Naive thymus-derived CD8-positive, alpha-beta T cell (primary cell): ENCODE measurements around the gene NEB. TPM values are rescaled to one million over a fixed set of nuclear protein-coding genes. Genes with fewer than 3 reads are reported as not detected.

Source experiments
- ATAC-seq, 2 donors: fragments of 150-1000 bp; cut with Tn5 transposase in 1 of 2; sonication (Bioruptor Pico), chemical (Tn5 transposase) in 1 of 2; 1 replicate in 1 of 2; 2 replicates in 1 of 2; pipeline ENCODE4 v1.10.0; 2021; ENCODE audit warnings: mild to moderate bottlenecking in 2 of 2, moderate library complexity in 2 of 2
- POLR2A ChIA-PET: fragments of 350-600 bp; sonication (Branson Sonifier 250); formaldehyde crosslinking; loops from one replicate; lab custom pipeline; 2021; ENCODE audit warnings: antibody characterized with exemption; lab: Charles Lee
- DNase-seq, 10 donors: peaks; one replicate each; pipeline versions ENCODE4 v3.0.0 to v3.0.0-alpha.2; 2020 to 2022
- H3K27ac Mint-ChIP-seq, 10 donors: one replicate each; pipeline ENCODE4 v1.8.0; 2020 to 2022; ENCODE audit warnings: mild to moderate bottlenecking in 10 of 10, mixed read lengths in 10 of 10, moderate library complexity in 4 of 10, inconsistent platforms in 1 of 10
- H3K27me3 Mint-ChIP-seq, 5 donors: one replicate each; pipeline ENCODE4 v1.8.0; 2021 to 2022; ENCODE audit warnings: mixed read lengths in 5 of 5
- H3K36me3 Mint-ChIP-seq, 3 donors: one replicate each; pipeline ENCODE4 v1.8.0; 2020 to 2022; ENCODE audit warnings: mixed read lengths in 3 of 3, mild to moderate bottlenecking in 2 of 3, inconsistent platforms in 1 of 3
- H3K4me1 Mint-ChIP-seq, 4 donors: one replicate each; pipeline ENCODE4 v1.8.0; 2021 to 2022; ENCODE audit warnings: mixed read lengths in 4 of 4
- H3K4me3 Mint-ChIP-seq, 10 donors: one replicate each; pipeline ENCODE4 v1.8.0; 2020 to 2022; ENCODE audit warnings: mild to moderate bottlenecking in 10 of 10, mixed read lengths in 10 of 10, moderate library complexity in 6 of 10, inconsistent platforms in 1 of 10
- H3K9me3 Mint-ChIP-seq, 9 donors: one replicate each; pipeline ENCODE4 v1.8.0; 2020 to 2022; ENCODE audit warnings: mixed read lengths in 9 of 9, mild to moderate bottlenecking in 3 of 9, inconsistent platforms in 1 of 9, moderate library complexity in 1 of 9
- polyA plus RNA-seq, 3 donors: library from polyadenylated mRNA; unstranded; fragments of 300-500 nt; fragmentation: Illumina TruSeq; gene quantifications; one replicate each; pipeline ENCODE4 v1.2.3, GENCODE V29; 2021
- total RNA-seq, 8 experiments: library from RNA in 2 of 8; stranded (reverse) in 2 of 8; gene quantifications; one replicate each; pipeline ENCODE4 v1.2.3 and lab custom pipeline; 2021 to 2026

The NEB gene
- total and polyA plus RNA-seq, 5 experiments from 2014 or later, result 0.48 to 1.7 (median 1.1) TPM; not detected in 2

DNA sequence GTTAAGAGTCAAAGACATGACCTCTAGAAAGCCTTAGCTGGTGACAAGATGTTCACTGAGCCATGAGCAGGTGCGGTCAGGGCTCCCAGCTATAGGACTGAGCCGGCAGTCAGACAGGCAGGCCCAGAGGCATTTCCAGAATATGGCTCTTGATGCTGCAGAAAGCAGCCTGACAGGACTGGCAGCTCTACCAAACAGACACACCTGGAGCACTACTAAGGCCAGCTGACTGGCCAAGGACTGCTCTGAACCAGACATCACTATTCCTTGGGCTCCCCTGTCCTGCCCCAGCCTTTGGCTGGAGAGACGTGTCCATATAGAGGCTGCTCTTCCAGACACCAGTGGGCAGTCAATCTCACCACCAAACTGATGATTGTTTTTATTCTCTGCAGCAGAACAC lies 225.8 kb downstream of the NEB start:
- no peak for ATAC-seq
- Mint-ChIP-seq H3K4me1 (no peaks in the 10 kb centered on the region), H3K4me3 (no peak overlapping the region), H3K27me3 (no peaks in the 10 kb centered on the region), H3K9me3 (no peaks in the 10 kb centered on the region), H3K27ac (no peak overlapping the region), H3K36me3 (peaks cover 0 to 18% (median 16%) of the 10 kb centered on the region in 3 donors)
- POLR2A ChIA-PET, result no interaction called here
- no peak for DNase-seq

- peaks cover 0 to 12% (median 10%) of the 10 kb centered on the region in 3 donors for H3K36me3 Mint-ChIP-seq
- no peak for DNase-seq
- H3K27ac Mint-ChIP-seq, result no peak overlapping the region
- H3K4me1 Mint-ChIP-seq, result no peaks in the 10 kb centered on the region
- no peak for ATAC-seq
- POLR2A ChIA-PET, result no interaction called here
- H3K27me3 Mint-ChIP-seq, result no peaks in the 10 kb centered on the region
- H3K9me3 Mint-ChIP-seq, result no peaks in the 10 kb centered on the region
- no peak overlapping the region for H3K4me3 Mint-ChIP-seq
Observed at GRCh38 chr2:151506170-151506569, 228.1 kb downstream of the NEB start.

DNA sequence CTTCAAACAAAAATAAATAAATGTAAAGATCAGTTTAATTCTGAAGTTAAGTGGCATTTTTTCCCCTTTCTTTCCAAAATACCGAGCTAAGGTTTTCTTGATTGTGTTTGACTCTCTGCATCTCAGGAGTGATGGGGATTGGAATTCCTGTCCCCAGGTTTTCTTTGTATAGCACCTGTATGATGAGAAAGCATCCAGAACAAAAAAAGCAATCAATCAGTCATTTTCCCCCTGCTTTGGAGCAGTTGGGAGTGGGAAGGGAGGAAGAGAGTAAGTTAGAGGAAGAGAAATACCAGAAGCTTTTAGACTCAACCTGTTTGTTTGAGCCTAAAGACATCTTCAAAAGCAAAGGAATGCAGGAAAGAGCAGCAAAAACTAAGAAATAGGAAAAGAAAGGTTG lies 236.1 kb downstream of the NEB start:
- Mint-ChIP-seq H3K4me3 (no peak overlapping the region), H3K27ac (no peak overlapping the region), H3K4me1 (no peaks in the 10 kb centered on the region), H3K36me3 (peaks cover 5 to 16% (median 6%) of the 10 kb centered on the region in 3 donors), H3K9me3 (peaks cover 0 to 1% (median 0%) of the 10 kb centered on the region in 9 donors), H3K27me3 (no peaks in the 10 kb centered on the region)
- ATAC-seq, result no peak
- DNase-seq, result no peak
- POLR2A ChIA-PET, result no interaction called here

DNA sequence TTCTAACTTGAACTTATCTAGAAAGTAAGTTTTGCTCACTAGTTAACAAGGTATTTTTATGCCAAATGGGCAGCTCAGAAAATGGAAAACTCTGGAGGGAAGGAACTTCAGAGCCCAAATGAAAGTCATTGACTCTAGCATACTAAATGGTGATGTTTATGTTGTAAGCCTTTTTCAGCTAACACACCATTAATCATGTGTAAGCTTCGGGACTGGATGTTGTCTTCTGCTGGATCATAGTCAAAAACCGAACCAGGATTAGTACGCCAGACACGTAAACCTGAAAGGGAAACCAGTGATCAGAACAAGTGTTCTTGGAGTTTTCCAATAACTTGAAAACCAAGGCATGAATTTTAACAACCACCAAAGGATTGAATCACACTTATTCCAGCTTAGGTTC lies 242.8 kb downstream of the NEB start:
- DNase-seq (no peak), ATAC-seq (no peak)
- POLR2A ChIA-PET, result no interaction called here
- Mint-ChIP-seq H3K4me3 (no peak overlapping the region), H3K27ac (no peak overlapping the region), H3K9me3 (peaks cover 0 to 1% (median 0%) of the 10 kb centered on the region in 9 donors), H3K27me3 (no peaks in the 10 kb centered on the region), H3K4me1 (no peaks in the 10 kb centered on the region), H3K36me3 (peaks cover 23 to 31% (median 24%) of the 10 kb centered on the region in 3 donors)

DNA sequence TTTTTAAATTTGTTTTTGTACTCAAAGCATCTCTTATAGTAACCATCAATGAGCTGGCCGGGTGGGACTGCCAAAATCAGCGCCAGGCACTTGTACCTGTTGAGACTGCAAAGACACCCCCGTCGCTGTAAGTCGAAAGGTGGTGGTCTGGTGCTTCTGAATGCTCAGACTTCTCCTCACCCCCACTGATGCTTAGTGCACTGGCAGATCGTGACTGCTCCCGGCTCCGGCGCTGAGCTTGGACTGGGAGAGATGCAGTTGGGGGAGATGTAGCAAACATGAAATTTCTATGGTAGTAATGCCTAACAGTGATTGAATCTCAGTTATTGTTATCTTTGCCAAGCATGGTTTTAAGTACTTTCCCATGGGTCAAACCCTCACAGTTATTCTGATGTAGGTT lies 244.0 kb downstream of the NEB start:
- H3K36me3 Mint-ChIP-seq, result peaks cover 23 to 38% (median 31%) of the 10 kb centered on the region in 3 donors
- H3K27me3 Mint-ChIP-seq, result no peaks in the 10 kb centered on the region
- H3K9me3 Mint-ChIP-seq, result peaks cover 0 to 1% (median 0%) of the 10 kb centered on the region in 9 donors
- H3K4me1 Mint-ChIP-seq, result no peaks in the 10 kb centered on the region
- H3K4me3 Mint-ChIP-seq, result no peak overlapping the region
- DNase-seq (no peak), ATAC-seq (no peak)
- POLR2A ChIA-PET, result no interaction called here
- H3K27ac Mint-ChIP-seq, result no peak overlapping the region

- peaks cover 7 to 50% (median 40%) of the 10 kb centered on the region in 3 donors for H3K36me3 Mint-ChIP-seq
- H3K27ac Mint-ChIP-seq, result no peak overlapping the region
- DNase-seq, result no peak
Observed at GRCh38 chr2:151486053-151486452, 248.2 kb downstream of the NEB start.

GRCh38 chr2:151484100-151484499 lies 250.2 kb downstream of the NEB start:
- Mint-ChIP-seq H3K4me1 (no peaks in the 10 kb centered on the region), H3K4me3 (no peak overlapping the region), H3K9me3 (no peaks in the 10 kb centered on the region), H3K36me3 (peaks cover 7 to 49% (median 35%) of the 10 kb centered on the region in 3 donors), H3K27me3 (no peaks in the 10 kb centered on the region), H3K27ac (no peak overlapping the region)
- ATAC-seq (no peak), DNase-seq (no peak)
- POLR2A ChIA-PET, result no interaction called here

More at GRCh38 chr2:151486053-151486452, 248.2 kb downstream of the NEB start:
- POLR2A ChIA-PET, result no interaction called here
- H3K4me3 Mint-ChIP-seq, result no peak overlapping the region
- no peak for ATAC-seq
- H3K4me1 Mint-ChIP-seq, result no peaks in the 10 kb centered on the region
- H3K27me3 Mint-ChIP-seq, result no peaks in the 10 kb centered on the region
- H3K9me3 Mint-ChIP-seq, result no peaks in the 10 kb centered on the region

DNA sequence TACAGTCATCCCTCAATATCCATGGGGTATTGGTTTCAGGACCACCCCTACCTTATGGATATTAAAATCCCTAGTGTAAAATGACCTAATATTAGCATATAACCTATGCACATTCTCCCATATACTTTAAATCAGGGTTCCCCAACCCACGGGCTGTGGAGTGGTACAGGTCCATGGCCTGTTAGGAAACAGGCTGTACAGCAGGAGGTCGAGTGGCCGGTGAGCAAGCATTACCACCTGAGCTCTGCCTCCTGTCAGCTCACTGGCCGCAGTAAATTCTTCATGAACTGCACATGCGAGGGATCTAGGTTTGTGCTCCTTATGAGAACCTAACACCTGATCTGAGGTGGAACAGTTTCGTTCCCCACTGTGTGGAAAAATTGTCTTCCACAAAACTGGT lies 250.7 kb downstream of the NEB start:
- POLR2A ChIA-PET, result no interaction called here
- Mint-ChIP-seq H3K9me3 (no peaks in the 10 kb centered on the region), H3K27ac (no peak overlapping the region), H3K4me1 (no peaks in the 10 kb centered on the region), H3K27me3 (no peaks in the 10 kb centered on the region), H3K4me3 (no peak overlapping the region), H3K36me3 (peaks cover 7 to 55% (median 38%) of the 10 kb centered on the region in 3 donors)
- ATAC-seq (no peak), DNase-seq (no peak)

DNA sequence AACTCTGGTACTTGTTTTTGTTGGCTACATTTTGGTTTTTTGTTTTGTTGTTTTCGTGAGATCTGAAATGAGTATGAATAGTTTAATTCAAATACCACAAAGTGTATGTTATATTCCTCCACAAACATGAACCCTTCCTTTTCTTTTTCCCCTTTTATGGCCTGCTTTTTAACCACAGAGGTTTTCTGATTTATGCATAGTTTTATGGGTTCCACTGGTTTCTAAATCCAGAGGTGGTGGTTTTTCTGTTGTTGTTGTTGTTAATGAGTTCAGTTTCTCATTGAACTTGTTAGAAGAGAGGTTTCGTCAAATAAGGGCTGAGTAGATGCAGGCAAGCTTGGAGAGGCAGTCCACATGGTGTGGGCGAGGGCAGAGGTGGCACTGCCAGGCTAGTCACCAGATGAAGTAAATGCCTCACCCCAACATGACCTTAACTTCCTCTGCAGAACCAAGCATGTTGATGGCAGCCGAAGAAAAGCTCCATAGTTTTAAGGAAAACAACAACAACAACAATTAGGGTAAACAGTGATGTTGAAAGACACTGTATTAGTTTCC lies 252.0 kb downstream of the NEB start:
- ATAC-seq (no peak), DNase-seq (no peak)
- Mint-ChIP-seq H3K9me3 (no peaks in the 10 kb centered on the region), H3K27ac (no peak overlapping the region), H3K36me3 (peaks cover 7 to 65% (median 38%) of the 10 kb centered on the region in 3 donors), H3K4me1 (no peaks in the 10 kb centered on the region), H3K4me3 (no peak overlapping the region), H3K27me3 (no peaks in the 10 kb centered on the region)
- POLR2A ChIA-PET, result no interaction called here

- POLR2A ChIA-PET, result no interaction called here
- peaks cover 7 to 69% (median 36%) of the 10 kb centered on the region in 3 donors for H3K36me3 Mint-ChIP-seq
- no peaks in the 10 kb centered on the region for H3K27me3 Mint-ChIP-seq
- ATAC-seq (no peak), DNase-seq (no peak)
- no peak overlapping the region for H3K27ac Mint-ChIP-seq
- H3K9me3 Mint-ChIP-seq, result no peaks in the 10 kb centered on the region
- H3K4me3 Mint-ChIP-seq, result no peak overlapping the region
- H3K4me1 Mint-ChIP-seq, result no peaks in the 10 kb centered on the region
Observed at GRCh38 chr2:151481744-151482143, 252.5 kb downstream of the NEB start.

DNA sequence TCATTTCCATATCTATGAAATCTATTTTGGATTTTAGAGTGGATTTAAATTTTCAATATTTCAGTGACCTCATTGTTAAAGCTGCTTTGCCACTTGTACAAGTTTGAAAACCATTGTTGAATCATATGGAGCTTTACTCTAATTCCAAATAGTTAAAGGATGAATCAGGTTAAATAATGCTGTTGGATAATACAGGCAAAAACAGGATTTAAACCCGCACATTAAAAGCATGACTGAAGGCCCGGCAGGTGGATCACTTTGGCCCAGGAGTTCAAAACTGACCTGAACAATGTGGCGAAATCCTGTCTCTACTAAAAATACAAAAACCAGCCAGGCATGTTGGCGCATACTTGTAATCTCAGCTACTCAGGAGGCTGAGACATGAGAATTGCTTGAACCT lies 256.3 kb downstream of the NEB start:
- POLR2A ChIA-PET, result no interaction called here
- H3K36me3 Mint-ChIP-seq, result peaks cover 7 to 76% (median 37%) of the 10 kb centered on the region in 3 donors
- H3K27me3 Mint-ChIP-seq, result no peaks in the 10 kb centered on the region
- peaks cover 0 to 6% (median 0%) of the 10 kb centered on the region in 4 donors for H3K4me1 Mint-ChIP-seq
- H3K9me3 Mint-ChIP-seq, result no peaks in the 10 kb centered on the region
- DNase-seq, result no peak
- H3K4me3 Mint-ChIP-seq, result no peak overlapping the region
- ATAC-seq, result no peak
- H3K27ac Mint-ChIP-seq, result no peak overlapping the region

- POLR2A ChIA-PET, result no interaction called here
- no peak overlapping the region for H3K27ac Mint-ChIP-seq
- peaks cover 0 to 12% (median 1%) of the 10 kb centered on the region in 4 donors for H3K4me1 Mint-ChIP-seq
- ATAC-seq (no peak), DNase-seq (no peak)
- peaks cover 0 to 2% (median 0%) of the 10 kb centered on the region in 9 donors for H3K9me3 Mint-ChIP-seq
- H3K4me3 Mint-ChIP-seq, result no peak overlapping the region
- H3K36me3 Mint-ChIP-seq, result peaks cover 7 to 82% (median 42%) of the 10 kb centered on the region in 3 donors
- no peaks in the 10 kb centered on the region for H3K27me3 Mint-ChIP-seq
Observed at GRCh38 chr2:151476287-151476686, 258.0 kb downstream of the NEB start.

- DNase-seq (no peak), ATAC-seq (no peak)
- POLR2A ChIA-PET, result no interaction called here
Observed at GRCh38 chr2:151475071-151475470, 259.2 kb downstream of the NEB start.

GRCh38 chr2:151472966-151473365 lies 261.3 kb downstream of the NEB start:
- peaks cover 19 to 90% (median 62%) of the 10 kb centered on the region in 3 donors for H3K36me3 Mint-ChIP-seq
- H3K4me1 Mint-ChIP-seq, result peaks cover 0 to 12% (median 1%) of the 10 kb centered on the region in 4 donors
- peaks cover 0 to 2% (median 0%) of the 10 kb centered on the region in 9 donors for H3K9me3 Mint-ChIP-seq

More at GRCh38 chr2:151475071-151475470, 259.2 kb downstream of the NEB start:
- Mint-ChIP-seq H3K27me3 (no peaks in the 10 kb centered on the region), H3K27ac (no peak overlapping the region), H3K9me3 (peaks cover 0 to 2% (median 0%) of the 10 kb centered on the region in 9 donors), H3K4me3 (no peak overlapping the region), H3K36me3 (peaks cover 9 to 86% (median 47%) of the 10 kb centered on the region in 3 donors), H3K4me1 (peaks cover 0 to 12% (median 1%) of the 10 kb centered on the region in 4 donors)

More at GRCh38 chr2:151472966-151473365, 261.3 kb downstream of the NEB start:
- POLR2A ChIA-PET, result no interaction called here
- H3K27me3 Mint-ChIP-seq, result no peaks in the 10 kb centered on the region
- ATAC-seq (no peak), DNase-seq (no peak)
- no peak overlapping the region for H3K27ac Mint-ChIP-seq
- H3K4me3 Mint-ChIP-seq, result no peak overlapping the region
